CD4-positive, alpha-beta T cell (primary cell): ENCODE results near the gene INKA1. TPM values are rescaled to one million over a fixed set of nuclear protein-coding genes. Genes with fewer than 3 reads are reported as not detected.

Source experiments
- ATAC-seq: fragments of 200-7000 bp; cut with Tn5 transposase; one replicate; pipeline ENCODE4 v1.10.0; 2022; ENCODE audit warnings: mild to moderate bottlenecking; ENCODE audit not compliant: poor library complexity
- CTCF ChIA-PET: fragments of 350-600 bp; sonication (Branson Sonifier 250); formaldehyde crosslinking; loops from one replicate; lab custom pipeline; 2021; ENCODE audit warnings: antibody characterized with exemption, inconsistent platforms; lab: Charles Lee
- POLR2A ChIA-PET: fragments of 350-600 bp; sonication (Branson Sonifier 250); formaldehyde crosslinking; loops from one replicate; lab custom pipeline; 2021; ENCODE audit warnings: antibody characterized with exemption, inconsistent platforms; lab: Charles Lee
- DNase-seq, 14 experiments: peaks; one replicate each; pipeline ENCODE4 v3.0.0-alpha.2; 2013 to 2020; ENCODE audit warnings: mixed read lengths in 2 of 14
- H3K27ac ChIP-seq, 2 donors: one replicate each; pipeline versions ENCODE4 v1.5.1 to v1.7.0; 2013; ENCODE audit warnings: low read length in 2 of 2, low read depth in 1 of 2, mild to moderate bottlenecking in 1 of 2
- H3K27me3 ChIP-seq, 2 experiments: 1 replicate in 1 of 2; 2 replicates in 1 of 2; pipeline versions ENCODE4 v1.6.1 to v1.7.0; 2013; ENCODE audit warnings: low read length in 2 of 2, control low read depth in 1 of 2, mild to moderate bottlenecking in 1 of 2, moderate library complexity in 1 of 2; ENCODE audit not compliant: insufficient read depth in 2 of 2, control insufficient read depth in 1 of 2
- H3K36me3 ChIP-seq: one replicate; pipeline ENCODE4 v1.6.1; 2013; ENCODE audit warnings: low read length, control low read depth; ENCODE audit not compliant: insufficient read depth
- H3K4me1 ChIP-seq: one replicate; pipeline ENCODE4 v1.6.1; 2013; ENCODE audit warnings: low read length, control low read depth; ENCODE audit not compliant: insufficient read depth
- H3K4me3 ChIP-seq: one replicate; pipeline ENCODE4 v1.5.1; 2013; ENCODE audit warnings: mild to moderate bottlenecking, low read length, moderate library complexity
- H3K9me3 ChIP-seq, 2 experiments: 1 replicate in 1 of 2; 2 replicates in 1 of 2; pipeline versions ENCODE4 v1.6.1 to v1.7.0; 2013; ENCODE audit warnings: low read length in 2 of 2, mild to moderate bottlenecking in 2 of 2, control low read depth in 1 of 2, moderate library complexity in 1 of 2; ENCODE audit not compliant: control insufficient read depth in 1 of 2, insufficient read depth in 1 of 2
- H3K27ac Mint-ChIP-seq: one replicate; pipeline ENCODE4 v1.8.0; 2020; ENCODE audit warnings: mixed read lengths
- H3K27me3 Mint-ChIP-seq: one replicate; pipeline ENCODE4 v1.8.0; 2021; ENCODE audit warnings: mixed read lengths
- H3K36me3 Mint-ChIP-seq: one replicate; pipeline ENCODE4 v1.8.0; 2021; ENCODE audit warnings: low read depth, mixed read lengths
- H3K4me1 Mint-ChIP-seq: one replicate; pipeline ENCODE4 v1.8.0; 2021; ENCODE audit warnings: low read depth, mixed read lengths
- H3K4me3 Mint-ChIP-seq: one replicate; pipeline ENCODE4 v1.8.0; 2020; ENCODE audit warnings: mild to moderate bottlenecking, mixed read lengths
- H3K9me3 Mint-ChIP-seq: one replicate; pipeline ENCODE4 v1.8.0; 2020; ENCODE audit warnings: mixed read lengths
- CTCF ChIP-seq: fragments of 200-600 bp; IDR thresholded peaks from one replicate; pipeline ENCODE4 v1.8.0; 2022; ENCODE audit warnings: antibody characterized with exemption, mild to moderate bottlenecking
- intact Hi-C, 2 experiments: fragments of 100-400 bp; cut with DNase I in 1 of 2; cut with micrococcal nuclease in 1 of 2; formaldehyde crosslinking; loops; one replicate each; pipeline versions ENCODE4 v1.15.1 to v1.9.0; 2023 to 2025; cut with DNase I, micrococcal nuclease
- total RNA-seq, 174 experiments: library from RNA in 2 of 174; stranded (reverse) in 2 of 174; gene quantifications; one replicate each; pipeline ENCODE4 v1.2.3 and lab custom pipeline; 2021 to 2026

The INKA1 gene
- total RNA-seq, 2 experiments from 2014 or later = 0.85 to 0.87 TPM

GRCh38 chr3:49757197-49757596 is 45.9 kb upstream of the INKA1 start:
- intact Hi-C loops = no loop called here
- no peak overlapping the region for H3K27ac ChIP-seq
- ATAC-seq (no peak), DNase-seq (no peak)
- H3K4me3 ChIP-seq = no peak overlapping the region
- no peaks in the 10 kb centered on the region for H3K27me3 ChIP-seq
- Mint-ChIP-seq H3K4me1 (peaks cover 52% of the 10 kb centered on the region), H3K27me3 (no peaks in the 10 kb centered on the region), H3K27ac (no peak overlapping the region), H3K36me3 (peaks cover 34% of the 10 kb centered on the region), H3K9me3 (no peaks in the 10 kb centered on the region), H3K4me3 (no peak overlapping the region)
- no peak for TF ChIP-seq CTCF
- H3K4me1 ChIP-seq = peaks cover 3% of the 10 kb centered on the region
- ChIA-PET POLR2A (interaction anchor here (0.9 kb wide), 1 partner anchor 13 kb away, joined by 3 read pairs; no protein-coding TSS in a partner anchor), CTCF (no interaction called here)
- H3K36me3 ChIP-seq = peaks cover 11% of the 10 kb centered on the region
- H3K9me3 ChIP-seq = no peaks in the 10 kb centered on the region

GRCh38 chr3:49759226-49759625 is 43.8 kb upstream of the INKA1 start:
- intact Hi-C loops = no loop called here
- no peak overlapping the region for H3K4me3 Mint-ChIP-seq
- ChIA-PET POLR2A (interaction anchor here (0.8 kb wide), 1 partner anchor 27 kb away, joined by 3 read pairs; the partner anchor contains the start of gene IP6K1), CTCF (no interaction called here)
- no peak for DNase-seq
- no peaks in the 10 kb centered on the region for H3K27me3 ChIP-seq
- no peaks in the 10 kb centered on the region for H3K27me3 Mint-ChIP-seq
- no peak overlapping the region for H3K27ac Mint-ChIP-seq
- H3K4me3 ChIP-seq = no peak overlapping the region
- no peak for TF ChIP-seq CTCF
- H3K4me1 ChIP-seq = peaks cover 3% of the 10 kb centered on the region
- H3K27ac ChIP-seq = no peak overlapping the region
- H3K36me3 Mint-ChIP-seq = peaks cover 27% of the 10 kb centered on the region
- no peaks in the 10 kb centered on the region for H3K9me3 Mint-ChIP-seq
- no peaks in the 10 kb centered on the region for H3K9me3 ChIP-seq
- H3K36me3 ChIP-seq = peaks cover 14% of the 10 kb centered on the region
- H3K4me1 Mint-ChIP-seq = peaks cover 40% of the 10 kb centered on the region
- no peak for ATAC-seq

GRCh38 chr3:49761661-49762060 is 41.4 kb upstream of the INKA1 start:
- Histone ChIP-seq H3K4me1 (peaks cover 3% of the 10 kb centered on the region), H3K9me3 (no peaks in the 10 kb centered on the region), H3K4me3 (no peak overlapping the region), H3K27ac (no peak overlapping the region), H3K36me3 (peaks cover 14% of the 10 kb centered on the region), H3K27me3 (no peaks in the 10 kb centered on the region)
- CTCF ChIA-PET = no interaction called here
- no peak for DNase-seq
- Mint-ChIP-seq H3K27ac (no peak overlapping the region), H3K9me3 (no peaks in the 10 kb centered on the region), H3K27me3 (no peaks in the 10 kb centered on the region), H3K4me1 (peaks cover 29% of the 10 kb centered on the region), H3K4me3 (no peak overlapping the region), H3K36me3 (peaks cover 33% of the 10 kb centered on the region)
- no peak for ATAC-seq
- intact Hi-C loops = no loop called here
- POLR2A ChIA-PET = no interaction called here
- TF ChIP-seq CTCF = no peak
